GM21723 (cell line): ENCODE data around the gene DLG5.

Experiments used
- ATAC-seq: cut with Tn5 transposase; IDR thresholded peaks from one replicate; pipeline ENCODE4 v1.9.1; 2021; ENCODE audit warnings: mild to moderate bottlenecking, moderate library complexity; ENCODE audit not compliant: unreplicated experiment

The DLG5 gene

GRCh38 chr10:77926566-77927401 lies at the start of gene DLG5:
Gene DLG5, minus strand, starts transcription at chr10:77926755. Its CDS starts 235 bp downstream, at chr10:77926520.
- peak; percentile 62 for ATAC-seq

- no peak for ATAC-seq
These were observed 48.6 kb upstream of the DLG5 start for GRCh38 chr10:77975086-77975666.

GRCh38 chr10:77974396-77975074 lies 48.0 kb upstream of the DLG5 start:
- no peak for ATAC-seq

- ATAC-seq = no peak
These were observed 46.7 kb upstream of the DLG5 start for GRCh38 chr10:77973276-77973675.

- ATAC-seq = no peak
These were observed 45.6 kb upstream of the DLG5 start for GRCh38 chr10:77972148-77972547.

- no peak for ATAC-seq
These were observed 45.2 kb upstream of the DLG5 start for GRCh38 chr10:77971804-77972144.

- no peak for ATAC-seq
These were observed 44.6 kb upstream of the DLG5 start for GRCh38 chr10:77970869-77971803.

- ATAC-seq = no peak
These were observed 42.6 kb upstream of the DLG5 start for GRCh38 chr10:77969114-77969513.

- ATAC-seq = no peak
These were observed 41.1 kb upstream of the DLG5 start for GRCh38 chr10:77967611-77968022.

GRCh38 chr10:77965294-77965693 lies 38.7 kb upstream of the DLG5 start:
- no peak for ATAC-seq

GRCh38 chr10:77964811-77965210 lies 38.3 kb upstream of the DLG5 start:
- no peak for ATAC-seq

GRCh38 chr10:77963901-77964300 lies 37.3 kb upstream of the DLG5 start:
- ATAC-seq = no peak

GRCh38 chr10:77962350-77963146 lies 36.0 kb upstream of the DLG5 start:
- no peak for ATAC-seq

GRCh38 chr10:77961668-77962067 lies 35.1 kb upstream of the DLG5 start:
- no peak for ATAC-seq

GRCh38 chr10:77960829-77961329 lies 34.3 kb upstream of the DLG5 start:
- ATAC-seq = no peak

- ATAC-seq = no peak
These were observed 33.4 kb upstream of the DLG5 start for GRCh38 chr10:77959887-77960455.

- no peak for ATAC-seq
These were observed 32.8 kb upstream of the DLG5 start for GRCh38 chr10:77959384-77959783.

GRCh38 chr10:77955136-77955535 lies 28.6 kb upstream of the DLG5 start:
- no peak for ATAC-seq

GRCh38 chr10:77949167-77949566 lies 22.6 kb upstream of the DLG5 start:
- ATAC-seq = no peak

GRCh38 chr10:77946084-77946483 lies 19.5 kb upstream of the DLG5 start:
- no peak for ATAC-seq
